Esophagus squamous epithelium (tissue), 4 donors: Measurements from ENCODE around the gene BID.

Source experiments
- CTCF ChIP-seq, 6 experiments: fragments of 450-650 bp in 4 of 6; fragments of 200-600 bp in 2 of 6; sonication (generic) in 2 of 6; IDR thresholded peaks; one replicate each; pipeline ENCODE4 v1.5.1; 2016 to 2019; ENCODE audit warnings: antibody characterized with exemption in 6 of 6, mild to moderate bottlenecking in 4 of 6, moderate library complexity in 4 of 6
- POLR2A ChIP-seq, 4 donors: fragments of 450-650 bp; IDR thresholded peaks; one replicate each; pipeline ENCODE4 v1.6.1; 2017; ENCODE audit warnings: antibody characterized with exemption in 4 of 4, mild to moderate bottlenecking in 4 of 4, moderate library complexity in 3 of 4

- TF ChIP-seq POLR2A (IDR thresholded peaks at IDR 0.05) (no peak), CTCF (IDR thresholded peaks at IDR 0.05) (no peak)
These were observed 20.8 kb downstream of the BID start for GRCh38 chr22:17753401-17753989.
